Thyroid gland (tissue), 4 donors: ENCODE results near the gene CNTFR.

Source experiments
- POLR2A ChIP-seq, 2 donors: fragments of 450-650 bp; IDR thresholded peaks; one replicate each; pipeline ENCODE4 v1.6.1; 2017; ENCODE audit warnings: antibody characterized with exemption in 2 of 2, mild to moderate bottlenecking in 2 of 2, moderate library complexity in 1 of 2
- TF ChIP-seq, protein P1 (sequence below), 6 experiments: fragments of 200-600 bp in 3 of 6; fragments of 450-650 bp in 3 of 6; sonication (generic) in 3 of 6; IDR thresholded peaks; one replicate each; pipeline ENCODE4 v1.5.1; 2016 to 2019; ENCODE audit warnings: antibody characterized with exemption in 6 of 6, mild to moderate bottlenecking in 2 of 6, inconsistent platforms in 1 of 6, moderate library complexity in 1 of 6

GRCh38 chr9:34637356-34638137 lies 48.0 kb upstream of the CNTFR start, which contains the start of gene SIGMAR1:
- TF ChIP-seq, protein P1, sequence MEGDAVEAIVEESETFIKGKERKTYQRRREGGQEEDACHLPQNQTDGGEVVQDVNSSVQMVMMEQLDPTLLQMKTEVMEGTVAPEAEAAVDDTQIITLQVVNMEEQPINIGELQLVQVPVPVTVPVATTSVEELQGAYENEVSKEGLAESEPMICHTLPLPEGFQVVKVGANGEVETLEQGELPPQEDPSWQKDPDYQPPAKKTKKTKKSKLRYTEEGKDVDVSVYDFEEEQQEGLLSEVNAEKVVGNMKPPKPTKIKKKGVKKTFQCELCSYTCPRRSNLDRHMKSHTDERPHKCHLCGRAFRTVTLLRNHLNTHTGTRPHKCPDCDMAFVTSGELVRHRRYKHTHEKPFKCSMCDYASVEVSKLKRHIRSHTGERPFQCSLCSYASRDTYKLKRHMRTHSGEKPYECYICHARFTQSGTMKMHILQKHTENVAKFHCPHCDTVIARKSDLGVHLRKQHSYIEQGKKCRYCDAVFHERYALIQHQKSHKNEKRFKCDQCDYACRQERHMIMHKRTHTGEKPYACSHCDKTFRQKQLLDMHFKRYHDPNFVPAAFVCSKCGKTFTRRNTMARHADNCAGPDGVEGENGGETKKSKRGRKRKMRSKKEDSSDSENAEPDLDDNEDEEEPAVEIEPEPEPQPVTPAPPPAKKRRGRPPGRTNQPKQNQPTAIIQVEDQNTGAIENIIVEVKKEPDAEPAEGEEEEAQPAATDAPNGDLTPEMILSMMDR (IDR thresholded peaks at IDR 0.05), result no peak
- peak; percentile 34 to 88 for TF ChIP-seq POLR2A (IDR thresholded peaks at IDR 0.05)
